HG03378 (cell line): ENCODE data around the gene RABGAP1.
A peak's percentile ranks its signal among the peaks of the same experiment; 100 is the strongest.
"Not testable (repeated sequence)": the region's sequence is repeated elsewhere in the genome, so short reads cannot be mapped to it uniquely, and the experiment has no call there.

Source experiments
- ATAC-seq: cut with Tn5 transposase; IDR thresholded peaks from one replicate; pipeline ENCODE4 v1.9.1; 2021; ENCODE audit warnings: mild to moderate bottlenecking, moderate library complexity; ENCODE audit not compliant: unreplicated experiment

The RABGAP1 gene

DNA sequence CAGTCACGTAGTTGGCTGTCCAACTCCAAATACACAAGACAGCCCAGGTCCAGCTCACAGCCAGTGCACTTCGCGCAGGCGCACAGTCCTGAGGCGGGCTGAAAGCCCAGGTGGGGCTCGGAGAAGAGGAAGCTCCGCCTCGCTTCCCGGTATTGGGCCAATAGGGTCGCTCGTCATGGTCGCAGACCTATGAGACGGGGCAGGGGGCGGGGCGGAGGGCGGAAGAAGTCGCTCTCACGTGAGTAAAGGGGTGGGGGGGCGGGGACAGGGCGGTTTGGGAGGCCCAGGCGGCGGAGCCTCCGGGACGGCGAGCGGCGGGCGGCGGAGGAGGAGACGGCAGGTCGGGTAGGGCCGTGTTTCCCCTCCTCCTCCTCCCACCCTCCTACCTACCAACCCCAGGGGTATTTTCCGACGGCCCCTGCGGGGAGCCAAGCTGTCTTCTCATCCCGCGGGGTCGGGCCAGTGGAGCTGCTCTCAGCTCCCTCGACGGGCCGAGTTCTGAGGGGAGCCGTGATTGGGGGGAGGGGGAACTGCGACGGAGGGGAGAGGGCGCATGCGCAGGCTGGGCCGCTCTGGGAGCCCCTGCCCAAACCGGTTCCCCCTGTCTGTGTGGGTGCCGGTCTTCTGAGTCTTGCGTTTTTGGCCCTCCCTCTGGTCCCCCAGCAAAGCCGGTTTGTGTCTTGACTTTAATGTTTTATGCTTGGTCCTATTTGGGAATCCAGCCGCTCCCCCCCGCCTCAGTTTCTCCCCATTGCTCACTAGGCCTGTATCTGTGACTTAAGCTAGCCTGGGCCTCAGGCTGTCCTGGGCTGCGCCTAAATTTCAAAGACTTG is at the start of gene RABGAP1:
Gene RABGAP1, plus strand, starts transcription at position 272 of the 833 bp plus-strand sequence. CDS start 16,040 bp downstream, outside the sequence.
- ATAC-seq = peak; percentile 93

- ATAC-seq = no peak
Measured at GRCh38 chr9:122897969-122898368, 42.9 kb upstream of the RABGAP1 start.

DNA sequence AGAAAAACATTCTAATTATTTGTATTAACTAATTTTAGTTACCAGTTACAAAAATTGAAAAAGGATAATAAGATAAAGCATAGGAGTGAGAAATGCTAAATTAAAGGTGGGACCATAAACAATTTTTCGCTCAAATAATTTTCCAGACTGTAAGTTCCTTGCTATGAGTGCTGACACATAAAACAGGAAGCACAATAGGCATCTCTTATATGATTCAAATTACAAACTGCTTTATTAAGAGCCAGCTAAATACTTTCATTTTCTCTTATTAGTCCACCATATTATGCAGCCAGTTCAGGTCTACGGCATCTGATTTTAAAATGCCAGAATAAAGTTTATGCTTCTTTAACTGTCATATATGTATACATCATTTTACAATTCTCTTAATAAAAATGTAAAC is 40.0 kb upstream of the RABGAP1 start:
- ATAC-seq = no peak

DNA sequence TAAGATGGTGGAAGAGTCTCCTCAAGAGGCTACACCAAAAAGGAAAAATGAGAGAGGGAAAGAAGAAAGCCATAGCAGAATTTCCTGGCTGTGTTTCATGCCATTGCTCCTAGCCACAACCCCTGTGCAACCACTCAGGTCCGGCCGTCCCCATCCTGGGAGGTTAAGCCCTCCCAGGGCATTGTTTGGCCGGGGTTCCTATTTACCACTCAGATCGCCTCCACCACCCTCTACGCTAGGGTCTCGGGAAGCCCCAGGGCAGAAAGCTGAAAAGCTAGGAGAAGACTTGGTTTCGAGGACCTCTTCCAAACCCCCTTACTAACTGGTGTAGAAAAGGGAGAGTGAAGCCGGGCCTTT is 36.4 kb upstream of the RABGAP1 start:
- ATAC-seq = peak; percentile 12

GRCh38 chr9:122904823-122905710 is 35.8 kb upstream of the RABGAP1 start, which contains the start of gene RC3H2:
RC3H2 (minus strand) TSS chr9:122905359; CDS start chr9:122897509, 7,850 bp downstream.
- peak; percentile 81 for ATAC-seq

DNA sequence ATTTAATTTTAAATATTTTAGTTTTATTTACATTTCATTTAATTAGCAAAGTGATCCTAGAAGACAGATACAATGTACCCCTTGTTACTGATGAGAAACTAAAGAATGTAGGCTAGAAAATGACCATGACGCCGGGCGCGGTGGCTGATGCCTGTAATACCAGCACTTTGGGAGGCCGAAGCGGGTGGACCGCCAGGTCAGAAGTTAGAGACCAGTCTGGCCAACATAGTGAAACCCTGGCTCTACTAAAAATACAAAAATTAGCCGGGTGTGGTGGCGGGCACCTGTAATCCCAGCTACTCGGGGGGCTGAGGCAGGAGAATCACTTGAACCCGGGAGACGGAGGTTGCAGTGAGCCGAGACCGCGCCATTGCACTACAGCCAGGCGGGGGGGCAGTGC is 34.7 kb upstream of the RABGAP1 start:
- not testable (repeated sequence) for ATAC-seq

DNA sequence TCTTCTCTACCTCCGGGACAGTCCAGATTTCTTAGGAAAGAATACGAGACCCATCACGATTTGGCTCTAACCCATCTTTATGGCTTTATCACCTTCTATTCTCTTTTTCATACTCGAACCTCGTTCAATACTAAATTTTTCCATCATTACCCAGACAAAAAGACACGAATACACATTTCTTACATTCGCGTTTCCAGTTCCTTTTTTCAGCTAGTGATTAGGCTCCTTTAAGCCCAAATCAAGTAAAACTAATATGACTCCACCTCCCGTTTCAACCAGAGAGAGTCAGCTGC is 28.2 kb upstream of the RABGAP1 start:
- ATAC-seq = no peak

DNA sequence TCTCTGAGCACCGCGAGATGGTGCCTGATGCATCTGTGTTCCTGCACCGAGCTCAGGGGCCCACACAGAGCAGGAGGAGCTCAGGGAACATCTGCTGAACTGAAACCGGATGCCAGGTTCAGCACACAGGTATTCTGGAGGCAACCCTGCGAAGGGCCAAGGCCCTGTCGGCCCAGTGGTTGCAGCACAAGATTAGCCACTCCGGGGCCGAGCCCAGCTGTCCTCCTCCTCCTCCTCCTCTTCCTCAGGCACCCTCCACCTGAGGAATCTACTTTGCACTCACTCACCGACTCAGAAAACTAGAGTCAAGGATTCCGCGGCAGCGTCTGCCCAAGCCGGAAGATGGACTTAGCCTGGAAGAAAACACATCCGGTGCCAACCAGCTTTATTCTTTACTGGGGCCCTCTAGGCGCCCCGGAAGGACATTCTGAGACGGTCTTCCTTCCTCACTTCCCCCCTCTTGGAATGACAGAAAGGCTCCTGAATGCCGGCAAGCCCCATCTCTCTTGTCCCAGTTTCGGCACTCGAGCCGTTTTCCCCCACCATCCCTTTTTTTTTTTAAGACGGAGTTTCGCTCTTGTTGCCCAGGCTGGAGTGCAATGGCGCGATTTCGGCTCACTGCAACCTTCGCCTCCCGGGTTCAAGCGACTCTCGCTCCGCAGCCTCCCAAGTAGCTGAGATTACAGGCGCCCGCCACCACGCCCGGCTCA is 27.7 kb upstream of the RABGAP1 start, which contains the start of gene ZBTB6:
Gene ZBTB6, minus strand, starts transcription at position 360 of the 710 bp plus-strand sequence. CDS start 1,251 bp downstream, outside the sequence.
- peak; percentile 89 for ATAC-seq

DNA sequence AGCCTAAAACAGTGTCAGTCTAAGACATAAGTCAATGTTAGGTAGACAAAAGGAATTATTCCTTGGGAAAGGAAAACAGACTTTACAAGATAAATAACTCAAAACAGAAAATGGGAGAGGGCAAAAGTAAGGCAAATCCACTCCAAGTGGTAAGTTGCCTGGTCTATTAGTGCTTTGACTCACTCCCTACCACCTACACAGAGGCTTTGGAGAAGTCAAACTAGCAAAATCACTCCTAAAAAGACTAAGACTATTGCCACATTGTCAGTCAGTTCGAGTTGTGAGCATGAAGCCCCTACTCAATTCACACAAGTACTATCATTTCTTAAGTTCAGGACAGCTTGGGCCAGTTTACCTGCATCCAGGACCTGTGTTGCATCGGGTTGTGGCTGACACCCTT is 22.5 kb upstream of the RABGAP1 start:
- ATAC-seq = no peak

DNA sequence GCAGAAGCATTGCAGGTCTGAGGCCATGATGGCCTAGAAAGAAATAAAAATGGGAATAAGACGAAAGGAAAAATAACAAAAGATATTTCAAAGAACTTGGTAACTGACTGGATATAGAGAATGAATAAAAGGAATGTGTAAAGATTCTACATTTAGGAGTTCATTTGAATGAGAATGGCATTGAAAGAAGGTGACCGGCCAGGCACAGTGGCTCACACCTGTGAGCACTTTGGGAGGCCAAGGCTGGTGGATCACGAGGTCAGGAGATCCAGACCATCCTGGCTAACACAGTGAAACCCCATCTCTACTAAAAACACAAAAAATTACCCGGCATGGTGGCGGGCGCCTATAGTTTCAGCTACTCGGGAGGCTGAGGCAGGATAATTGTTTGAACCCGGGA is 18.1 kb upstream of the RABGAP1 start:
- ATAC-seq = no peak

DNA sequence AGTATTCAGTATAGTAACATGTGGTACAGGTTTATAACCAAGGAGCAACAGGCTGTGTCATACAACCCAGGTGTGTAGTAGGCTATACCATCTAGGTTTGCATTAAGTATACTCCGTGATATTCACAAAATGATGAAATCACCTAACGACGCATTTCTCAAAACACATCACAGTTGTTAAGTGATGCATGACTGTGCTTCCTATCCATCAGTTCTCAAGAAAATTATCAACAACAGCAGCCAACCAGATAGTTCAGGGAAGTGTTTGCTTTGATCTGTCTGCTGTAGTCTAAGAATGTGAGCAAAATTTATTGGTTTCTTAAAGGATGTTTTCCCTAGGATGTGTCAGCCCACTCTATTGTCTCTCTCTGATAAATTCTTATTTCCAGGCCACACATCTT is 16.9 kb upstream of the RABGAP1 start:
- no peak for ATAC-seq

- ATAC-seq = no peak
Measured at GRCh38 chr9:122929796-122930354, 10.9 kb upstream of the RABGAP1 start.

- peak; percentile 20 for ATAC-seq
Measured at GRCh38 chr9:122930541-122931225, 10.1 kb upstream of the RABGAP1 start.

- ATAC-seq = peak; percentile 89
Measured at GRCh38 chr9:122931226-122932121, 9.3 kb upstream of the RABGAP1 start, which contains the start of gene ZBTB26. ZBTB26 (minus strand) TSS chr9:122931512; CDS start chr9:122919934, 11,578 bp downstream.

DNA sequence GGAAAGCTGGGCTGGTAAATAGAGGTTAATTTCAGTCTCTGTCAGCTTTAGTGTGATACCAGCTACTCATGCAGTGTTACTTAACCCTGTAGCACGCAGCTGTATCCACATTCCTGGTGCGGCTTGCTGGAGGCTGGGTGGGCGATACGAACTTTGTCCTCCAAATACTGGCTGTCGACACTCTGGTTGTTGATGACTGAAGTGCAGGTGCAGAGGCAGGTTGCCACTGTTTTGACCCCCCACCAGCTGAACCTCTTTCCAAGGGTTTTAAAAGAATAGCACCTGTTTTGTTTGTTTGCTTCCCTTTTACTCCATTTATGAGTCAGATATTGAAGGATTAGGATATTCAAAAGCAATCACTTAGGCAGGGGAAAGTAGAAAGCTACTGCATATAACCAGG is 4.4 kb upstream of the RABGAP1 start:
- no peak for ATAC-seq

- no peak for ATAC-seq
Measured at GRCh38 chr9:122936883-122937282, 3.9 kb upstream of the RABGAP1 start.

- no peak for ATAC-seq
Measured at GRCh38 chr9:122939601-122940000, 1.2 kb upstream of the RABGAP1 start.

- no peak for ATAC-seq
Measured at GRCh38 chr9:122940454-122940748, 419 bp upstream of the RABGAP1 start.

DNA sequence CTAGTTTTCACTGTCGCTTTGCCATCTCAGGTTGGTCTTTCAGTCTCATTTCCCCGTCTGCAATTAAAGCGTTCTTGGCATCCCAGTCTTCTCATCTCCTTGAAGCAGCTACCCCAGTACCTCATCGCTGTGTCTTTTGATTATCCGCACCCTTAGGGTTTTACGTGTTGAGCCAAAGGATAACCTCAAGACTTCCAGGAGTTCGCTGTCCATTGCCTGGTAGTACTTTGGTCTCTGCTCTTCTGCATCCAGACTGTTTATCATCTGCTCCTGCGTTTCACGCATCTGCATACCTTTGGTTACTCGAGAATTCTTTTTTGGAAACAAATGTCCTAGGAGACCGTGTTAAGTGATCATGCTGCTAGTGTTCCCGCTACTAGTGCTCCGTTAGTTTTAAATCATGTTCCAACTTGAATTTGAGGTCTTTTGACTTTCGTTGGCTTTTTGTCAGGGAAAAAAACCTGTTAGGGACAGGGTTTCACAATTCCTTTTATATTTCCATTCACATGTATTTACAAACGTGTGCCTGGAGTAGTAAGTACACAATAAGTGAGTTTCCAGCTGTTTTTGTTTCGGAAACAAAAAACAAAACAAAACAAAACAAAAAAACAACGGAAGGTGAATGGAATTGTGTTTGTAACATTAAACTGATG is 888 bp downstream of the RABGAP1 start:
- no peak for ATAC-seq
